Measurements from ENCODE around the gene GSK3A.

The GSK3A gene

GRCh38 chr19:42278452-42279154 is 36.2 kb upstream of the GSK3A start:
- Mint-ChIP-seq H3K4me3 (no peak overlapping the region), H3K36me3 (ENCODE audit: insufficient read depth) (peaks cover 13% of the 10 kb centered on the region), H3K27me3 (no peaks in the 10 kb centered on the region), H3K27ac (ENCODE audit: low read depth) (peak overlapping the region; percentile 95), H3K4me1 (peaks cover 41% of the 10 kb centered on the region), H3K9me3 (no peaks in the 10 kb centered on the region)
- DNase-seq (ENCODE audit: low spot score in 2 of 2) (no peak), ATAC-seq (replicated peaks; ENCODE audit: extremely low read depth, poor library complexity, severe bottlenecking) (no peak)

- DNase-seq (ENCODE audit: low spot score in 2 of 2) (no peak), ATAC-seq (replicated peaks; ENCODE audit: extremely low read depth, poor library complexity, severe bottlenecking) (no peak)
- Mint-ChIP-seq H3K27ac (ENCODE audit: low read depth) (no peak overlapping the region), H3K9me3 (no peaks in the 10 kb centered on the region), H3K4me3 (no peak overlapping the region), H3K27me3 (no peaks in the 10 kb centered on the region), H3K36me3 (ENCODE audit: insufficient read depth) (peaks cover 19% of the 10 kb centered on the region), H3K4me1 (peaks cover 41% of the 10 kb centered on the region)
These were observed 35.5 kb upstream of the GSK3A start for GRCh38 chr19:42277821-42278451.

GRCh38 chr19:42276821-42277220 is 34.4 kb upstream of the GSK3A start:
- Mint-ChIP-seq H3K36me3 (ENCODE audit: insufficient read depth) (peaks cover 22% of the 10 kb centered on the region), H3K27me3 (no peaks in the 10 kb centered on the region), H3K4me3 (no peak overlapping the region), H3K9me3 (no peaks in the 10 kb centered on the region), H3K27ac (ENCODE audit: low read depth) (no peak overlapping the region), H3K4me1 (peaks cover 35% of the 10 kb centered on the region)
- DNase-seq (ENCODE audit: low spot score in 2 of 2) (no peak), ATAC-seq (replicated peaks; ENCODE audit: extremely low read depth, poor library complexity, severe bottlenecking) (no peak)

- ATAC-seq (replicated peaks; ENCODE audit: extremely low read depth, poor library complexity, severe bottlenecking), result no peak
- H3K4me1 Mint-ChIP-seq, result peaks cover 35% of the 10 kb centered on the region
- H3K36me3 Mint-ChIP-seq (ENCODE audit: insufficient read depth), result peaks cover 23% of the 10 kb centered on the region
- H3K4me3 Mint-ChIP-seq, result no peak overlapping the region
- no peaks in the 10 kb centered on the region for H3K27me3 Mint-ChIP-seq
- H3K9me3 Mint-ChIP-seq, result no peaks in the 10 kb centered on the region
- DNase-seq (ENCODE audit: low spot score in 2 of 2), result no peak
- peak overlapping the region; percentile 2 for H3K27ac Mint-ChIP-seq (ENCODE audit: low read depth)
These were observed 33.9 kb upstream of the GSK3A start for GRCh38 chr19:42276284-42276683.

- peaks cover 28% of the 10 kb centered on the region for H3K36me3 Mint-ChIP-seq (ENCODE audit: insufficient read depth)
- no peaks in the 10 kb centered on the region for H3K27me3 Mint-ChIP-seq
- H3K9me3 Mint-ChIP-seq, result no peaks in the 10 kb centered on the region
- ATAC-seq (replicated peaks; ENCODE audit: extremely low read depth, poor library complexity, severe bottlenecking) (no peak), DNase-seq (ENCODE audit: low spot score in 2 of 2) (no peak)
- no peak overlapping the region for H3K4me3 Mint-ChIP-seq
- H3K27ac Mint-ChIP-seq (ENCODE audit: low read depth), result no peak overlapping the region
- peaks cover 35% of the 10 kb centered on the region for H3K4me1 Mint-ChIP-seq
These were observed 33.1 kb upstream of the GSK3A start for GRCh38 chr19:42275517-42275916.

- Mint-ChIP-seq H3K36me3 (ENCODE audit: insufficient read depth) (peaks cover 28% of the 10 kb centered on the region), H3K27me3 (no peaks in the 10 kb centered on the region)
- no peak for ATAC-seq (replicated peaks; ENCODE audit: extremely low read depth, poor library complexity, severe bottlenecking)
These were observed 32.7 kb upstream of the GSK3A start for GRCh38 chr19:42275103-42275502.

GRCh38 chr19:42274065-42274682 is 31.8 kb upstream of the GSK3A start:
- peaks cover 29% of the 10 kb centered on the region for H3K4me1 Mint-ChIP-seq
- no peaks in the 10 kb centered on the region for H3K9me3 Mint-ChIP-seq
- ATAC-seq (replicated peaks; ENCODE audit: extremely low read depth, poor library complexity, severe bottlenecking) (no peak), DNase-seq (ENCODE audit: low spot score in 2 of 2) (no peak)
- peak overlapping the region; percentile 49 for H3K27ac Mint-ChIP-seq (ENCODE audit: low read depth)
- no peaks in the 10 kb centered on the region for H3K27me3 Mint-ChIP-seq
- H3K4me3 Mint-ChIP-seq, result no peak overlapping the region
- H3K36me3 Mint-ChIP-seq (ENCODE audit: insufficient read depth), result peaks cover 23% of the 10 kb centered on the region

More at GRCh38 chr19:42275103-42275502, 32.7 kb upstream of the GSK3A start:
- Mint-ChIP-seq H3K4me3 (no peak overlapping the region), H3K4me1 (peaks cover 35% of the 10 kb centered on the region), H3K9me3 (no peaks in the 10 kb centered on the region), H3K27ac (ENCODE audit: low read depth) (no peak overlapping the region)
- DNase-seq (ENCODE audit: low spot score in 2 of 2), result no peak

GRCh38 chr19:42273407-42274064 is 31.1 kb upstream of the GSK3A start:
- DNase-seq (ENCODE audit: low spot score in 2 of 2) (no peak), ATAC-seq (replicated peaks; ENCODE audit: extremely low read depth, poor library complexity, severe bottlenecking) (no peak)
- no peaks in the 10 kb centered on the region for H3K9me3 Mint-ChIP-seq
- H3K36me3 Mint-ChIP-seq (ENCODE audit: insufficient read depth), result peaks cover 23% of the 10 kb centered on the region
- peak overlapping the region; percentile 49 for H3K27ac Mint-ChIP-seq (ENCODE audit: low read depth)
- no peaks in the 10 kb centered on the region for H3K27me3 Mint-ChIP-seq
- H3K4me3 Mint-ChIP-seq, result no peak overlapping the region
- peaks cover 25% of the 10 kb centered on the region for H3K4me1 Mint-ChIP-seq

GRCh38 chr19:42272989-42273406 is 30.6 kb upstream of the GSK3A start:
- Mint-ChIP-seq H3K9me3 (no peaks in the 10 kb centered on the region), H3K4me3 (no peak overlapping the region), H3K4me1 (peaks cover 19% of the 10 kb centered on the region), H3K36me3 (ENCODE audit: insufficient read depth) (peaks cover 23% of the 10 kb centered on the region), H3K27me3 (no peaks in the 10 kb centered on the region), H3K27ac (ENCODE audit: low read depth) (no peak overlapping the region)
- DNase-seq (ENCODE audit: low spot score in 2 of 2) (no peak), ATAC-seq (replicated peaks; ENCODE audit: extremely low read depth, poor library complexity, severe bottlenecking) (no peak)

- Mint-ChIP-seq H3K9me3 (no peaks in the 10 kb centered on the region), H3K4me1 (peaks cover 18% of the 10 kb centered on the region)
- no peak for ATAC-seq (replicated peaks; ENCODE audit: extremely low read depth, poor library complexity, severe bottlenecking)
These were observed 30.1 kb upstream of the GSK3A start for GRCh38 chr19:42272535-42272897.

GRCh38 chr19:42271861-42272534 is 29.6 kb upstream of the GSK3A start:
- Mint-ChIP-seq H3K36me3 (ENCODE audit: insufficient read depth) (peaks cover 23% of the 10 kb centered on the region), H3K9me3 (no peaks in the 10 kb centered on the region), H3K27me3 (no peaks in the 10 kb centered on the region), H3K4me3 (no peak overlapping the region), H3K4me1 (peaks cover 18% of the 10 kb centered on the region), H3K27ac (ENCODE audit: low read depth) (peak overlapping the region; percentile 73)
- DNase-seq (ENCODE audit: low spot score in 2 of 2), result no peak
- ATAC-seq (replicated peaks; ENCODE audit: extremely low read depth, poor library complexity, severe bottlenecking), result no peak

More at GRCh38 chr19:42272535-42272897, 30.1 kb upstream of the GSK3A start:
- Mint-ChIP-seq H3K36me3 (ENCODE audit: insufficient read depth) (peaks cover 23% of the 10 kb centered on the region), H3K27ac (ENCODE audit: low read depth) (no peak overlapping the region), H3K4me3 (no peak overlapping the region), H3K27me3 (no peaks in the 10 kb centered on the region)
- no peak for DNase-seq (ENCODE audit: low spot score in 2 of 2)

GRCh38 chr19:42271045-42271419 is 28.6 kb upstream of the GSK3A start:
- DNase-seq (ENCODE audit: low spot score in 2 of 2) (no peak), ATAC-seq (replicated peaks; ENCODE audit: extremely low read depth, poor library complexity, severe bottlenecking) (no peak)
- no peaks in the 10 kb centered on the region for H3K9me3 Mint-ChIP-seq
- H3K4me1 Mint-ChIP-seq, result peaks cover 14% of the 10 kb centered on the region
- no peaks in the 10 kb centered on the region for H3K27me3 Mint-ChIP-seq
- H3K36me3 Mint-ChIP-seq (ENCODE audit: insufficient read depth), result peaks cover 23% of the 10 kb centered on the region
- no peak overlapping the region for H3K4me3 Mint-ChIP-seq
- H3K27ac Mint-ChIP-seq (ENCODE audit: low read depth), result peak overlapping the region; percentile 73
